H1 (cell line): Measurements from ENCODE around the gene UBL4A. TPM values are rescaled to one million over a fixed set of nuclear protein-coding genes. Genes with fewer than 3 reads are reported as not detected.

Source experiments
- CTCF ChIA-PET: fragments of 300-600 bp; sonication (Branson Sonifier 250); formaldehyde crosslinking; loops from one replicate; lab custom pipeline; 2021; ENCODE audit not compliant: partially characterized antibody; lab: Charles Lee
- POLR2A ChIA-PET: fragments of 300-600 bp; sonication (Branson Sonifier 250); formaldehyde crosslinking; loops from one replicate; lab custom pipeline; 2021; ENCODE audit warnings: inconsistent platforms; ENCODE audit not compliant: partially characterized antibody; lab: Charles Lee
- DNase-seq, 2 experiments: peaks; one replicate each; pipeline versions ENCODE4 v3.0.0 to v3.0.0-alpha.2; 2010 to 2022; ENCODE audit warnings: low spot score in 2 of 2, low read depth in 1 of 2, mixed read lengths in 1 of 2
- FAIRE-seq: peaks from 2 replicates; lab custom pipeline; 2011; peaks lifted over from hg19 to GRCh38; lab: Jason Lieb, UNC
- H2AFZ ChIP-seq: 2 replicates; pipeline ENCODE4 v1.8.1; 2012; ENCODE audit warnings: low read length, inconsistent platforms
- H2AK5ac ChIP-seq: 2 replicates; pipeline ENCODE4 v1.6.1; 2013; ENCODE audit warnings: low read depth, low read length
- H2BK120ac ChIP-seq: replicated peaks from 2 replicates; pipeline ENCODE3; 2013; ENCODE audit warnings: low read depth, low read length, inconsistent platforms
- H2BK12ac ChIP-seq: 2 replicates; pipeline ENCODE4 v1.6.1; 2013; ENCODE audit warnings: low read depth, low read length
- H2BK15ac ChIP-seq: 2 replicates; pipeline ENCODE4 v1.6.1; 2013; ENCODE audit warnings: low read length
- H2BK20ac ChIP-seq: 2 replicates; pipeline ENCODE4 v1.6.1; 2013; ENCODE audit warnings: low read length
- H2BK5ac ChIP-seq: 2 replicates; pipeline ENCODE4 v1.6.1; 2013; ENCODE audit warnings: low read depth, low read length
- H3K14ac ChIP-seq: 2 replicates; pipeline ENCODE4 v1.6.1; 2013; ENCODE audit warnings: inconsistent platforms; ENCODE audit not compliant: insufficient read length
- H3K18ac ChIP-seq: 2 replicates; pipeline ENCODE4 v1.6.1; 2013; ENCODE audit warnings: low read length; ENCODE audit errors: extremely low read depth
- H3K23ac ChIP-seq: 2 replicates; pipeline ENCODE4 v1.6.1; 2013; ENCODE audit warnings: inconsistent platforms; ENCODE audit not compliant: insufficient read length
- H3K23me2 ChIP-seq: 2 replicates; pipeline ENCODE4 v1.6.1; 2013; ENCODE audit warnings: low read depth, low read length
- H3K27ac ChIP-seq: 2 replicates; pipeline ENCODE4 v1.6.1; 2011; ENCODE audit warnings: low read depth, low read length, inconsistent platforms
- H3K27me3 ChIP-seq, 4 experiments: replicated peaks in 1 of 4; 1 replicate in 1 of 4; 2 replicates in 3 of 4; pipeline versions ENCODE4 v1.6.1 to v1.8.1; 2011 to 2013; ENCODE audit warnings: low read length in 3 of 4, mild to moderate bottlenecking in 3 of 4, inconsistent platforms in 2 of 4, mixed read lengths in 2 of 4, moderate library complexity in 1 of 4; ENCODE audit not compliant: control insufficient read depth in 3 of 4, insufficient read depth in 3 of 4; ENCODE audit errors: extremely low read depth in 1 of 4
- H3K36me3 ChIP-seq, 4 experiments: 2 replicates each; pipeline versions ENCODE4 v1.6.1 to v1.8.1; 2011 to 2013; ENCODE audit warnings: mild to moderate bottlenecking in 4 of 4, low read length in 3 of 4, moderate library complexity in 2 of 4, control low read depth in 1 of 4, inconsistent platforms in 1 of 4; ENCODE audit not compliant: insufficient read depth in 4 of 4, control insufficient read depth in 2 of 4
- H3K4ac ChIP-seq: replicated peaks from 2 replicates; pipeline ENCODE3; 2013; ENCODE audit warnings: low read length, low read depth, mixed read lengths, inconsistent platforms; ENCODE audit not compliant: insufficient read length
- H3K4me1 ChIP-seq, 4 experiments: replicated peaks in 1 of 4; 1 replicate in 1 of 4; 2 replicates in 3 of 4; pipeline versions ENCODE4 v1.6.1 to v1.8.1; 2011 to 2013; ENCODE audit warnings: low read length in 3 of 4, inconsistent platforms in 2 of 4, mixed read lengths in 1 of 4; ENCODE audit not compliant: insufficient read depth in 4 of 4, control insufficient read depth in 3 of 4
- H3K4me2 ChIP-seq, 2 experiments: 2 replicates each; pipeline versions ENCODE4 v1.6.1 to v1.8.1; 2011 to 2013; ENCODE audit warnings: low read depth in 2 of 2, low read length in 2 of 2, control low read depth in 1 of 2, inconsistent platforms in 1 of 2, mild to moderate bottlenecking in 1 of 2; ENCODE audit not compliant: insufficient read depth in 1 of 2
- H3K4me3 ChIP-seq, 4 experiments: fragments of 200-600, 300-600 bp in 1 of 4; sonication (generic), shearing (Covaris generic), sonication (Bioruptor Twin) in 1 of 4; 2 replicates each; pipeline versions ENCODE4 v1.5.1 to v1.8.1; 2011 to 2016; ENCODE audit warnings: low read length in 4 of 4, low read depth in 3 of 4, control low read depth in 2 of 4, inconsistent platforms in 2 of 4, mild to moderate bottlenecking in 2 of 4, mixed read lengths in 1 of 4, moderate library complexity in 1 of 4; ENCODE audit not compliant: insufficient read depth in 2 of 4; ENCODE audit errors: extremely low read depth in 1 of 4
- H3K56ac ChIP-seq: replicated peaks from 2 replicates; pipeline ENCODE3; 2013; ENCODE audit warnings: low read depth, mild to moderate bottlenecking, mixed read lengths, low read length, inconsistent platforms; ENCODE audit not compliant: insufficient read length
- H3K79me1 ChIP-seq: 2 replicates; pipeline ENCODE4 v1.6.1; 2013; ENCODE audit warnings: low read depth, low read length, control low read depth
- H3K79me2 ChIP-seq, 2 experiments: 2 replicates each; pipeline versions ENCODE4 v1.6.1 to v1.8.1; 2012 to 2013; ENCODE audit warnings: low read length in 2 of 2, mild to moderate bottlenecking in 2 of 2, inconsistent platforms in 1 of 2; ENCODE audit not compliant: insufficient read depth in 2 of 2, control insufficient read depth in 1 of 2
- H3K9ac ChIP-seq, 4 experiments: replicated peaks in 1 of 4; 1 replicate in 1 of 4; 2 replicates in 3 of 4; pipeline versions ENCODE4 v1.6.1 to v1.8.1; 2011 to 2013; ENCODE audit warnings: low read depth in 3 of 4, low read length in 3 of 4, control low read depth in 2 of 4, mild to moderate bottlenecking in 2 of 4, moderate library complexity in 2 of 4, inconsistent platforms in 1 of 4; ENCODE audit errors: extremely low read depth in 1 of 4
- H3K9me3 ChIP-seq, 2 experiments: 2 replicates each; pipeline versions ENCODE4 v1.6.1 to v1.8.1; 2012 to 2013; ENCODE audit warnings: mild to moderate bottlenecking in 2 of 2, moderate library complexity in 2 of 2, control low read depth in 1 of 2, inconsistent platforms in 1 of 2, low read depth in 1 of 2, low read length in 1 of 2, mixed read lengths in 1 of 2; ENCODE audit not compliant: insufficient read depth in 2 of 2
- H4K20me1 ChIP-seq, 2 experiments: replicated peaks in 1 of 2; 2 replicates each; pipeline versions ENCODE3 to v1.8.1; 2011 to 2013; ENCODE audit warnings: inconsistent platforms in 2 of 2, low read length in 2 of 2, mild to moderate bottlenecking in 1 of 2; ENCODE audit not compliant: insufficient read depth in 2 of 2, control insufficient read depth in 1 of 2
- H4K5ac ChIP-seq: 2 replicates; pipeline ENCODE4 v1.6.1; 2013; ENCODE audit warnings: low read length, low read depth, mixed read lengths, inconsistent platforms; ENCODE audit not compliant: insufficient read length
- H4K8ac ChIP-seq: 2 replicates; pipeline ENCODE4 v1.8.0; 2013; ENCODE audit warnings: mild to moderate bottlenecking, moderate library complexity, low read length, inconsistent platforms; ENCODE audit not compliant: insufficient read depth; ENCODE audit errors: extremely low read depth
- H4K91ac ChIP-seq: replicated peaks from 2 replicates; pipeline ENCODE3; 2013; ENCODE audit warnings: low read length, mixed read lengths, inconsistent platforms; ENCODE audit not compliant: insufficient read length
- BACH1 ChIP-seq: IDR thresholded peaks from 2 replicates; pipeline ENCODE4 v1.6.1; 2012; ENCODE audit warnings: low read length, improper control_type of control experiment
- CTBP2 ChIP-seq: IDR thresholded peaks from 2 replicates; pipeline ENCODE4 v1.7.0; 2011; ENCODE audit warnings: borderline replicate concordance, mild to moderate bottlenecking, moderate library complexity, mixed read lengths, low read length; ENCODE audit not compliant: insufficient read depth, insufficient read length
- HDAC6 ChIP-seq: IDR thresholded peaks from one replicate; pipeline ENCODE4 v1.7.1; 2012; ENCODE audit warnings: low read depth, mild to moderate bottlenecking, inconsistent platforms, low read length, moderate library complexity
- NRF1 ChIP-seq: IDR thresholded peaks from 2 replicates; pipeline ENCODE4 v1.6.1; 2011; ENCODE audit warnings: mild to moderate bottlenecking, low read depth, low read length, improper control_type of control experiment
- SP1 ChIP-seq: IDR thresholded peaks from 2 replicates; pipeline ENCODE4 v1.6.1; 2011; ENCODE audit warnings: low read depth, low read length
- YY1 ChIP-seq: IDR thresholded peaks from 2 replicates; pipeline ENCODE4 v1.6.1; 2011; ENCODE audit warnings: low read depth, mild to moderate bottlenecking, low read length
- ZNF274 ChIP-seq: IDR thresholded peaks from 2 replicates; pipeline ENCODE4 v1.7.0; 2012; ENCODE audit warnings: low read length, borderline replicate concordance; ENCODE audit errors: extremely low read depth
- WGBS, 2 experiments: shearing (Covaris generic) in 1 of 2; methylation state at CpG; one replicate each; pipeline versions ENCODE4 v1.1.6 to v1.1.7; 2013 to 2015; ENCODE audit warnings: low lambda C conversion rate in 2 of 2, mixed read lengths in 2 of 2, inconsistent platforms in 1 of 2, low coverage in 1 of 2, missing lambda C conversion rate in 1 of 2; ENCODE audit not compliant: insufficient replicate concordance in 2 of 2, insufficient coverage in 1 of 2, insufficient read length in 1 of 2; ENCODE audit errors: extremely low coverage in 1 of 2, missing lambda C conversion rate in 1 of 2; 5-methylcytosine and 5-hydroxymethylcytosine counted together
- polyA plus RNA-seq, 7 experiments: library from polyadenylated mRNA; depleted of rRNA in 3 of 7; stranded (reverse) in 5 of 7; unstranded in 2 of 7; fragments of >200 nt in 5 of 7; fragments of 200-250 nt in 2 of 7; gene quantifications; 1 replicate in 5 of 7; 2 replicates in 1 of 7; 4 replicates in 1 of 7; pipeline versions ENCODE4 v1.2.1 to v1.2.3, GENCODE V29; 2011 to 2013; ENCODE audit warnings: missing spikeins in 2 of 7, mixed read lengths in 2 of 7
- total RNA-seq: library from RNA; stranded (reverse); fragmentation: NEBNext Ultra II Directional; extraction: Animal tissue kit (Norgen Biotek cat#: 25700); gene quantifications from 2 replicates; pipeline ENCODE4 v1.2.1, GENCODE V29; 2021
- TF ChIP-seq, protein P1 (sequence below): IDR thresholded peaks from 2 replicates; pipeline ENCODE4 v1.6.1; 2011; ENCODE audit warnings: low read depth, mild to moderate bottlenecking, low read length; ENCODE audit not compliant: insufficient read depth

The UBL4A gene
- total and polyA plus RNA-seq, 2 of the 8 experiments (the other 6 are each of a cell fraction or from before 2014, with no cell fraction given) = 23.1 to 31.7 TPM

GRCh38 chrX:154463611-154464220 is 22.7 kb downstream of the UBL4A start:
- no peak overlapping the region for H2BK20ac ChIP-seq
- no peak overlapping the region for H2BK5ac ChIP-seq
- ChIA-PET CTCF (interaction anchor here (0.9 to 1.4 kb wide), 2 partner anchors 9 to 15 kb away, joined by 3 read pairs; no protein-coding TSS in a partner anchor), POLR2A (interaction anchor here (0.6 to 1.5 kb wide), 5 partner anchors 10 to 115 kb away, joined by 3 to 4 read pairs (median 3); no protein-coding TSS in a partner anchor)
- no peaks in the 10 kb centered on the region for H3K9me3 ChIP-seq
- no peak overlapping the region for H3K23ac ChIP-seq
- no peak overlapping the region for H2BK12ac ChIP-seq
- no peak overlapping the region for H4K8ac ChIP-seq
- H3K4me2 ChIP-seq = no peak overlapping the region
- no peaks in the 10 kb centered on the region for H3K27me3 ChIP-seq
- H4K5ac ChIP-seq = no peak overlapping the region
- H4K91ac ChIP-seq = no peak overlapping the region
- WGBS, 2 experiments = 100% methylated on average over 4 of the region's 36 CpGs; no CpG with 5 or more reads in 1 of the 2 experiments
- H3K18ac ChIP-seq = no peak overlapping the region
- H2AK5ac ChIP-seq = no peak overlapping the region
- no peak overlapping the region for H3K4ac ChIP-seq
- H3K56ac ChIP-seq = no peak overlapping the region
- H2AFZ ChIP-seq = no peak overlapping the region
- peaks cover 0 to 23% (median 3%) of the 10 kb centered on the region in 4 experiments; a peak in 6 of 8 replicates for H3K36me3 ChIP-seq
- no peak overlapping the region for H3K9ac ChIP-seq
- H3K14ac ChIP-seq = no peak overlapping the region
- FAIRE-seq (no peak), DNase-seq (no peak)
- H3K23me2 ChIP-seq = no peaks in the 10 kb centered on the region
- no peak overlapping the region for H2BK15ac ChIP-seq
- H3K4me1 ChIP-seq = peaks cover 0 to under 1% (median 0%) of the 10 kb centered on the region in 4 experiments; a peak in 2 of 7 replicates
- H4K20me1 ChIP-seq = no peaks in the 10 kb centered on the region
- no peaks in the 10 kb centered on the region for H3K79me1 ChIP-seq
- no peak overlapping the region for H3K4me3 ChIP-seq
- no peak overlapping the region for H2BK120ac ChIP-seq
- no peak overlapping the region for H3K27ac ChIP-seq
- no peaks in the 10 kb centered on the region for H3K79me2 ChIP-seq
- no peak for TF ChIP-seq ZNF274
- TF ChIP-seq HDAC6 = no peak
- TF ChIP-seq SP1 = no peak
- TF ChIP-seq CTBP2 = no peak
- TF ChIP-seq YY1 = no peak
- TF ChIP-seq BACH1 = no peak
- no peak for TF ChIP-seq NRF1
- TF ChIP-seq, protein P1, sequence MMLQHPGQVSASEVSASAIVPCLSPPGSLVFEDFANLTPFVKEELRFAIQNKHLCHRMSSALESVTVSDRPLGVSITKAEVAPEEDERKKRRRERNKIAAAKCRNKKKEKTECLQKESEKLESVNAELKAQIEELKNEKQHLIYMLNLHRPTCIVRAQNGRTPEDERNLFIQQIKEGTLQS = no peak
